Esophagus squamous epithelium (tissue), 4 donors: ENCODE data around the gene KHSRP.

Experiments
- POLR2A ChIP-seq, 4 donors: fragments of 450-650 bp; IDR thresholded peaks; one replicate each; pipeline ENCODE4 v1.6.1; 2017; ENCODE audit warnings: antibody characterized with exemption in 4 of 4, mild to moderate bottlenecking in 4 of 4, moderate library complexity in 3 of 4
- TF ChIP-seq, protein P1 (sequence below), 6 experiments: fragments of 450-650 bp in 4 of 6; fragments of 200-600 bp in 2 of 6; sonication (generic) in 2 of 6; IDR thresholded peaks; one replicate each; pipeline ENCODE4 v1.5.1; 2016 to 2019; ENCODE audit warnings: antibody characterized with exemption in 6 of 6, mild to moderate bottlenecking in 4 of 6, moderate library complexity in 4 of 6

DNA sequence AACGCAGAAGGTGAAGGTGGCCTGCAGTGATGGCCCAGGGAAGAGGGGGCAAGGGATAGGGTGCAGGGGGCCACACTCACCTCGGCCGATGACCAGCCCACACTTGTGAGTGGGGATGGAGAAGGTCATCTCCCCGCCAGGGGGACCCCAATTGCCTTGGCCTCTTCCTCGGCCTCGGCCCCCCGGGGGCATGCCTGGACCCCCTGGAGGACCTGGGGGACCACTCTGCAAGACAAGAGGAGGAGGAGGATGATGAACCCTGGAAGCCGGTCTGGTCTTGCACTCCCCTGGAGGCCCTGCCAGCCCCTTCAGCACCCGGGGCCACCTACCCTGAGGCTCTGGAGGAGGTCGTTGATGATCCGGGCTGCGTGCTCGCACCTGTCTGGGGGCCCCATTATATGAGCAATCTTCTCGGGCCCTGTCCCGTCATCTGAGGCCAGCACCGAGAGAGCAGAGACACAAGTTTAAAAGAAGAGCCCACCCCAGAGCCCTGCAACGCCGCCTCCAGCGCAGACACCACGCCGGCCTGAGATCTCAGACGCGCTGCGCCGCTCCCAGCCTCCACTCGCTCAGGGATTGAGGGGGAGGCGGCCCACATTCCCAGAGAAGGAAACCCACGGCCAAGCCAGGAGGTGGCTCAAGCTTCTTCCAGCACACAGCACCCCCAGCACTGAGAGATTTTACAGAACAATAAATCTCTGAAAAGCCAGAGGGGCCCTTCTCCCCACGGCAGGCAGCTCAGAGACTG, 7.8 kb downstream of the KHSRP start:
- TF ChIP-seq, protein P1, sequence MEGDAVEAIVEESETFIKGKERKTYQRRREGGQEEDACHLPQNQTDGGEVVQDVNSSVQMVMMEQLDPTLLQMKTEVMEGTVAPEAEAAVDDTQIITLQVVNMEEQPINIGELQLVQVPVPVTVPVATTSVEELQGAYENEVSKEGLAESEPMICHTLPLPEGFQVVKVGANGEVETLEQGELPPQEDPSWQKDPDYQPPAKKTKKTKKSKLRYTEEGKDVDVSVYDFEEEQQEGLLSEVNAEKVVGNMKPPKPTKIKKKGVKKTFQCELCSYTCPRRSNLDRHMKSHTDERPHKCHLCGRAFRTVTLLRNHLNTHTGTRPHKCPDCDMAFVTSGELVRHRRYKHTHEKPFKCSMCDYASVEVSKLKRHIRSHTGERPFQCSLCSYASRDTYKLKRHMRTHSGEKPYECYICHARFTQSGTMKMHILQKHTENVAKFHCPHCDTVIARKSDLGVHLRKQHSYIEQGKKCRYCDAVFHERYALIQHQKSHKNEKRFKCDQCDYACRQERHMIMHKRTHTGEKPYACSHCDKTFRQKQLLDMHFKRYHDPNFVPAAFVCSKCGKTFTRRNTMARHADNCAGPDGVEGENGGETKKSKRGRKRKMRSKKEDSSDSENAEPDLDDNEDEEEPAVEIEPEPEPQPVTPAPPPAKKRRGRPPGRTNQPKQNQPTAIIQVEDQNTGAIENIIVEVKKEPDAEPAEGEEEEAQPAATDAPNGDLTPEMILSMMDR (IDR thresholded peaks at IDR 0.05): no peak
- TF ChIP-seq POLR2A (IDR thresholded peaks at IDR 0.05): no peak
